D341Med (cell line): ENCODE results near the gene ST7L.

ENCODE experiments used
- DNase-seq: peaks from one replicate; pipeline ENCODE4 v3.0.0; 2012; ENCODE audit warnings: low spot score

ST7L gene

GRCh38 chr1:112618114-112618720, 724 bp downstream of the ST7L start:
- no peak for DNase-seq

GRCh38 chr1:112614460-112615065, 4.4 kb downstream of the ST7L start:
- DNase-seq = peak; percentile 17

DNA sequence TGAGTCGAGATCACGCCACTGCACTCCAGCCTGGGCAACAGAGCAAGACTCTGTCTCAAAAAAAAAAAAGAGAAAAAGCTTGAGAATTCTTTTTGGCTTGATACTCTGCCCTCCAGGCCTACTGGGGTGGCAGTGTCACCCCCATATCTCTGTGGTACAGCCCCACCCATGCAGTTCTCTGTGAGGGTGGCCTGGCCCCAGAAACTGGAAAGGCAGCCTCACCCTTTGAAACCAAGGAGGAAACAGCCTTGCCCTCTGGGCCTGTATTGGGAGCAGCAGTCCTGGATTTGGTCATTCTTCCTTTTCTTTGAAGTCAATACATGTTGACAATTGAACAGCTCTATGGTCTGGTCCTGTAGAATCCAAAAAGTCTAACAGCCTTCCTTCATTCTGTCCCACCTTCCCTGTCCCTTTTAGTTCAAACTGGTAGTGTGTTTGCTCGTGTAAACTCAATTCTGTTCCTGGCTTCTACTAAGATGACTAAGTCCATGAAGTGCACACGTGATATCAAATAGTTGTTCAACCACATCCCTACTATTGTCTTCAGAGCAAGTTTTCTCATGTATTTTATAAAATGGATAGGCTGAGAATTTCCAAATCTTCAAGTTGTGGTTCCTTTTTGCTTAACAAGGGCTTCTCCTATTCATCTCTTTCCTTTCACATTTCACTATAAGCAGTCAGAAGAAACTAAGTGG, 13.2 kb downstream of the ST7L start:
- DNase-seq = no peak

DNA sequence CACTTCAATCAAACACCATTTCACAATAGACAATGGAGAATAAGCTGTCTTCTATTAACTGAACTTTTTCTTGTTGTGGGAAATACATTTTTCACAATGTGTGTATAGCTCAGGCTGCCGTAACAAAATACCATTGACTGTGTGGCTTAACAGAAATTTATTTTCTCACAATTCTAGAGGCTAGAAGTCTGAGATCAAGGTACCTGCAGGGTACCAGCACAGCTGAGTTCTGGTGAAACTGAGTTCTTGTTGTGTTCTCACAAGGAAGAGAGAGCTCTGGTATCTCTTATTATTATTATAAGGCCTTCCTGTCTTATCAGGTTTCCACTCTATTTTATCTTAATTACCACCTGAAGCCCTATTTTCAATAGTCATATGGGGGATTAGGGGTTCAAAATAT, 15.4 kb downstream of the ST7L start:
- DNase-seq = no peak

DNA sequence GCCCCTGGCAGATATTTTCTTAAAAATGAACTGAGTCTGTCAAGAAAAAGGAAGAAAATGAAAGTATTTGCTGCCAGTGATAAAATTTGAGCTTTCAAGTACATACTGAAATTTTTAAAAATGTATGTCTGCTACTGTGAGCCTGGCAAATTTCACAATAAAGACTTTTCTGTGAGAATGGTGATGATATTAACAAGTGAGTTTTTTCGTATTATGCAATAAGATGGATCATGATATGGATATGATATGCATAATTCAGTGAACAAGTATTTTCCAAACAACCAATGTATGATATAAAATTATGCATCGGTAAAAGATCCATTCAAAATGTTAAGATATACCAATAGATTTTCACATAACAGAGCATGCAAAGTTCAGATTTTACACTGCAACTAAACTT, 15.9 kb downstream of the ST7L start:
- DNase-seq = no peak

DNA sequence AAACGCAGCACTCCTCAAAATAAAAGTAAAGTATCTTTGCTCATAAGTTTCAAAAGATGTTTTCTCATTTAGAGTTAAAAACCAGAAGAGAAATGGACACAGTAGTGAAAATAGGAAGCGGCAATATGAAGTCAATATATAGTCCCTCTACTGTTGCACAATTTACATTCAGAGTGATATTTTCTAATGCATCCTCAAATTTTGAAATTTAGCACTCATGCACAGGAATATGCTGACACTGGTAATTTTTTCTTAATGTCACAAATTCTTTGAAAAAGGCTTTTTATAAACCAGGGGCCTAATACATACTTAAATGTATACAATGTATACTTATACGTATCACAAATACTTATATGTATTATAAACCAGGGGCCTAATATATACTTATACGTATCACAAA, 19.5 kb downstream of the ST7L start:
- no peak for DNase-seq

- DNase-seq = no peak
Measured at GRCh38 chr1:112594208-112594876, 24.6 kb downstream of the ST7L start.

- no peak for DNase-seq
Measured at GRCh38 chr1:112589766-112590165, 29.2 kb downstream of the ST7L start.

- DNase-seq = no peak
Measured at GRCh38 chr1:112583366-112583765, 35.6 kb downstream of the ST7L start.

GRCh38 chr1:112581586-112582192, 37.3 kb downstream of the ST7L start:
- DNase-seq = no peak

DNA sequence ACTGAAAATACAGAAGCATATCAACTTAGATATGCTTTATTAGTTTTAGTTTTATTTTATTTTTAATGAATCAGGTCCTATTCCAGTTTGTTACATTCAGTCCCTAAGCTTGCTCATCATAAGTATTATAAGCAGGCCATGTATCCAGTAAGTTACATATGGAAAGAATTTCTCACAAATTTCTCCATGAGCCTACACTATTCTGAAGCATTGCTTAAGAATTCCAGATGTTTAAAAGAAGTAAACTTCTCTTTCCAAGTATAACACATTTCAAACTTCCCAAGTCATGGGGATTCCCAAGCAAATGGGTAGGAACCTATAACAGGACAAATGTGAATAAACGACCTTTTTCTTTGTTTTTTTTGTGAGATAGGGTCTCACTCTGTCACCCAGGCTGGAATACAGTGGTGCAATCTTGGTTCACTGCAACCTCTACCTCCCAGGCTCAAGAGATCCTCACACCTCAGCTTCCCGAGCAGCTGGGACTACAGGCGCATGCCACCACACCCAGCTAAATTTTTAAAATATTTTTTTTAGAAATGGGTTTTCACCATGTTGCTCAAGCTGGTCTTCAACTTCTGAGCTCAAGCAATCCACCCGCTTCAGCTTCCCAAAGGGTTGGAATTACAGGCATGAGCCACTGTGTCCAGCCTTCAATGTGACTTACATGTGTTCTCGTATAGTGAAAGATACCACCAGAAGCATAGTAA, 39.0 kb downstream of the ST7L start:
- DNase-seq = no peak

DNA sequence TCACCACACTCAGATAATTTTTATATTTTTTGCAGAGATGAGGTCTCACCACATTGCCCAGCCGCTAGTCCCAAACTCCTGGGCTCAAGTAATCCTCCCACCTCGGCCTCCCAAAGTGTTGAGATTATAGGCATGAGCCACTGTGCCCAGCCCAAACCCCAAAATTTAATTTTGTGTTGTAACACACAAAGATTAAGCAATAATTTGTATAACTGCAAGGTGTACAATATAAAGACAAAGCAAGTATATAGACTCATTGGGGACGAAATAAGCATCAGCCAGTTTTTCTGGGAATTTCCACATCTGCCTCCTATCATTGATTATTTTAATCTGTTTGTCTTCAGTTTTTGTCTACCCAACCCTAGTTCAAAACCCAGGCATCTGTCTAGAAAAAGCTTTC, 42.7 kb downstream of the ST7L start:
- DNase-seq = no peak

GRCh38 chr1:112575154-112575804, 43.7 kb downstream of the ST7L start:
- DNase-seq = no peak

GRCh38 chr1:112565800-112566199, 53.1 kb downstream of the ST7L start:
- DNase-seq = no peak

DNA sequence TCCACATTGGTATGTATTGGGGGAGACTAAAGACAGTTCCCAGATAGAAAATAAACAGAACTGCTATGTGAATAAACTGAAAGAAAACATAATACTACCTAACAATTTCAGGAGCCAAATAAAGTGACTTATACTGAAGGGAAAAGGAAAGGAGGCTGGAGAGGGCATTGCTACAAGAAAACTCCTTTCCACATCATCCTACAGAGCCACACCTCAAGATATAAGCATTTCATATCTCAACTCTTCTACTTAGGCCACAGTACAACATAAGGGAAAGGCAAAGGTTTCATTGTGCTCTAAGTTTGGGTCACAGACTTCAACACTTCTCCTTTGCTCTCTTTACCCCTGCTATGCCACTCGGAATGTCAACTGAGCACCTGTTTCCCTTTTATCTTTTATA, 54.9 kb downstream of the ST7L start:
- DNase-seq = no peak

GRCh38 chr1:112563341-112563740, 55.6 kb downstream of the ST7L start:
- no peak for DNase-seq

GRCh38 chr1:112558634-112559033, 60.3 kb downstream of the ST7L start:
- DNase-seq = peak; percentile 21

DNA sequence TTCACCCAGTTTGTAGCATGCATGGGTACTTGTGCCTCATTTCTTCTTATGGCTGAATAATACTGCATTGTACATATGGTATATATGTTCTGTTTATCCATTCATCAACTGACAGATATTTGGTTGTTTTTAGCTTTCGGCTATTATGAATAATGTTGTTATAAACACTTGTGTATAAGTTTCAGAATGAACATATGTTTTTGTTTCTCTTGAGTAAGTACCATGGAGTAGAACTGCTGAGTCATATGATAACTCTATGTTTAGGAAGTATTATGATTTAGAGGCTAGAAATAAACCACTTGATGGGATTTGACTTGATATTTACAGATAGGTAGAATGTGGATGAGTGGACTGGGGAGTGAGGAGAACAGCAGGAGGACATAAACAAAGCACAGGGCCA, 61.6 kb downstream of the ST7L start:
- DNase-seq = no peak

GRCh38 chr1:112554411-112554810, 64.5 kb downstream of the ST7L start:
- no peak for DNase-seq

DNA sequence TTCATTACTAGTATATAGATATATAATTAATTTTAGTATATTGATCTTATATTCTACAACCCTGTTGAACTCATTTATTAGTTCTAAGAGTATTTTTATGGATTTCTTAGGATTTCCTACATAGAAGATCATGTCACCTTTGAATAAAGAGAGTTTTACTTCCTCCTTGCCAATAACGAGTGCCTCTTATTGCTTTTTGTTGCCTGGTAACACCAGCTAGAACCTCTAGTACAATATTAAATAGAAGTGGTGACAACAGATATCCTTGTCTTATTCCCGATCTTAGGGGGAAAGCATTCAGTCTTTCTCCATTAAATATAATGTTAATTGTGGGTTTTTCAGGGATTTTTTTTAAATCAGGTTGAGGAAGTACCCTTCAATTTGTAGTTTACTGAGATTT, 69.4 kb downstream of the ST7L start:
- DNase-seq = no peak

GRCh38 chr1:112548547-112548946, 70.4 kb downstream of the ST7L start:
- no peak for DNase-seq

- no peak for DNase-seq
Measured at GRCh38 chr1:112546076-112546475, 72.9 kb downstream of the ST7L start.
